ENCODE data around the gene EXOC7.

DNA sequence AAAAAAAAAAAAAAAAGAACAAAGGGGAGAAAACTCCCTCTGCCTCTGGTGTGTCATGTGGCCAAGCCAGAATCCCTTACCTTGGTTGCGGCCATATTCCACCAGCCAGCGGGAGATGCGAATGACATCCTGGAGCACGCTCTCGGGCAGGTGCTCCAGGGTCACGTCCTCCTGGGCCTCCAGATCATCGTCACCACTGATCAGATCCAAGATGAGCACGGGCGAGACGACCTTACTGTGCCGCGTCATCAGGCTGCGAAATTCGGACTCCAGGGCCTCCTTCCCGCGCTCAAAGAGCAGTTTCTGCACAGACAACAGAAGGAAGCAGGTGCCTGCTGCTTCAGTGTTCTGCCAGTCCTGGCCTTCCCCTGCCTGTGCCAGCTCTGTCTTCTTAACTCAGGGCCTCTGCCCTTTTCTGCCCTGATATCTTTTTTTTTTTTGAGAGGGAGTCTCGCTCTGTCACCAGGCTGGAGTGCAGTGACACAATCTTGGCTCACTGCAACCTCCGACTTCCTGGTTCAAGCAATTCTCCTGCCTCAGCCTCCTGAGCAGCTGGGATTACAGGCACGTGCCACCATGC is 5.8 kb downstream of the EXOC7 start:
- TF ChIP-seq CTCF (IDR thresholded peaks at IDR 0.05; ENCODE audit: insufficient read depth, low read depth, low read length) (no peak), EZH2 (IDR thresholded peaks at IDR 0.05; ENCODE audit: insufficient read depth, low read length) (no peak)
